Transverse colon (tissue), 4 donors: ENCODE results near the gene NAA25.
"Not testable (repeated sequence)": the region's sequence is repeated elsewhere in the genome, so short reads cannot be mapped to it uniquely, and the experiment has no call there.

Experiments used
- EP300 ChIP-seq: sonication (generic); formaldehyde crosslinking; IDR thresholded peaks from one replicate; pipeline ENCODE4 v1.6.1; 2017; ENCODE audit warnings: antibody characterized with exemption, low read depth
- POLR2A ChIP-seq: fragments of 450-650 bp; IDR thresholded peaks from one replicate; pipeline ENCODE4 v1.6.1; 2016; ENCODE audit warnings: antibody characterized with exemption, mild to moderate bottlenecking, moderate library complexity
- POLR2AphosphoS5 ChIP-seq, 3 donors: sonication (generic); formaldehyde crosslinking; IDR thresholded peaks; one replicate each; pipeline ENCODE4 v1.6.1; 2016; ENCODE audit warnings: antibody characterized with exemption in 3 of 3
- TF ChIP-seq, protein P1 (sequence below), 5 experiments: fragments of 200-600 bp in 3 of 5; fragments of 450-650 bp in 2 of 5; sonication (generic) in 3 of 5; IDR thresholded peaks; 1 replicate in 2 of 5; 2 replicates in 3 of 5; pipeline ENCODE4 v1.5.1; 2016 to 2017; ENCODE audit warnings: antibody characterized with exemption in 5 of 5, inconsistent platforms in 3 of 5, mild to moderate bottlenecking in 2 of 5, moderate library complexity in 1 of 5

DNA sequence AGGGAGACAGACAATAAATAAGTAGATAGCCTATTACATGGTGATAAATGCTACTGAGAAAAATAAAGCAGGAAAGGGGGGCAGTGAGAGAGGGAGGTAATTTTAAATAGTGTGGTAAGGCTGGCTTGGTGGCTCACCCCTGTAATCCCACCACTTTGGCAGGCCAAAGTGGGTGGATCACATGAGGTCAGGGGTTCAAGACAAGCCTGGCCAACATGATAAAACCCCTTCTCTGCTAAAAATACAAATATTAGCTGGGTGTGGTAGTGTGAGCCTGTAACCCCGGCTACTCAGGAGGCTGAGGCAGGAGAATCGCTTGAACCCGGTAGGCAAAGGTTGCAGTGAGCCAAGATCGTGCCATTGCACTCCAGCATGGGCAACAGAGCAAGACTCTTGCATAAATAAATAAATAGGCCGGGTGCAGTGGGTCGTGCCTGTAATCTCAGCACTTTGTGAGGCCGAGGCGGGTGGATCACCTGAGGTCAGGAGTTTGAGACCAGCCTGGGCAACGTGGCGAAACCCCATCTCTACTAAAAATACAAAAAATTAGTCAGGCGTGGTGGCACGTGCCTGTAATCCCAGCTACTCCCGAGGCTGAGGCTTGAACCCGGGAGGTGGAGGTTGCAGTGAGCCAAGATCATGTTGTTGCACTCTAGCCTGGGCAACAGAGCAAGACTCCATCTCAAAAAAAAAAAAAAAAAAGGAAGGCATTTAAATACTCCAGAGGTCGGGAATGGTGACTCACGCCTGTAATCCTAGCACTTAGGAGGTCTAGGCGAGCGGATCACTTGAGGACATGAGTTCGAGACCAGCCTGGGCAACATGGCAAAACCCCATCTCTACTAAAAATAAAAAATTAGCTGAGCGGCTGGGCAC, 2.4 kb upstream of the NAA25 start:
- TF ChIP-seq, protein P1, sequence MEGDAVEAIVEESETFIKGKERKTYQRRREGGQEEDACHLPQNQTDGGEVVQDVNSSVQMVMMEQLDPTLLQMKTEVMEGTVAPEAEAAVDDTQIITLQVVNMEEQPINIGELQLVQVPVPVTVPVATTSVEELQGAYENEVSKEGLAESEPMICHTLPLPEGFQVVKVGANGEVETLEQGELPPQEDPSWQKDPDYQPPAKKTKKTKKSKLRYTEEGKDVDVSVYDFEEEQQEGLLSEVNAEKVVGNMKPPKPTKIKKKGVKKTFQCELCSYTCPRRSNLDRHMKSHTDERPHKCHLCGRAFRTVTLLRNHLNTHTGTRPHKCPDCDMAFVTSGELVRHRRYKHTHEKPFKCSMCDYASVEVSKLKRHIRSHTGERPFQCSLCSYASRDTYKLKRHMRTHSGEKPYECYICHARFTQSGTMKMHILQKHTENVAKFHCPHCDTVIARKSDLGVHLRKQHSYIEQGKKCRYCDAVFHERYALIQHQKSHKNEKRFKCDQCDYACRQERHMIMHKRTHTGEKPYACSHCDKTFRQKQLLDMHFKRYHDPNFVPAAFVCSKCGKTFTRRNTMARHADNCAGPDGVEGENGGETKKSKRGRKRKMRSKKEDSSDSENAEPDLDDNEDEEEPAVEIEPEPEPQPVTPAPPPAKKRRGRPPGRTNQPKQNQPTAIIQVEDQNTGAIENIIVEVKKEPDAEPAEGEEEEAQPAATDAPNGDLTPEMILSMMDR (IDR thresholded peaks at IDR 0.05) = not testable (repeated sequence)
- TF ChIP-seq POLR2A; POLR2AphosphoS5 (IDR thresholded peaks at IDR 0.05); EP300: not testable (repeated sequence)
